Activated CD4-positive, CD25-positive, alpha-beta regulatory T cell (primary cell): ENCODE data around the gene RNF183.
"Not testable (repeated sequence)": the region's sequence is repeated elsewhere in the genome, so short reads cannot be mapped to it uniquely, and the experiment has no call there.

ENCODE experiments used
- DNase-seq, 4 experiments: peaks; one replicate each; lab custom pipeline; 2025; lab: John Stamatoyannopoulos, UW

RNF183 gene

GRCh38 chr9:113274474-113275156 is 28.6 kb downstream of the RNF183 start:
- no peak for DNase-seq

- no peak for DNase-seq
Observed at GRCh38 chr9:113269871-113270270, 33.3 kb downstream of the RNF183 start.

- no peak for DNase-seq
Observed at GRCh38 chr9:113269355-113269754, 33.8 kb downstream of the RNF183 start.

- DNase-seq: no peak
Observed at GRCh38 chr9:113267911-113268566, 35.1 kb downstream of the RNF183 start.

- no peak for DNase-seq
Observed at GRCh38 chr9:113266174-113266573, 37.0 kb downstream of the RNF183 start.

- DNase-seq: no peak
Observed at GRCh38 chr9:113261917-113262671, 41.1 kb downstream of the RNF183 start.

- DNase-seq: no peak
Observed at GRCh38 chr9:113258282-113258681, 44.9 kb downstream of the RNF183 start.

- DNase-seq: no peak
Observed at GRCh38 chr9:113257863-113258262, 45.3 kb downstream of the RNF183 start.

- DNase-seq: no peak
Observed at GRCh38 chr9:113255438-113255837, 47.7 kb downstream of the RNF183 start.

GRCh38 chr9:113254991-113255390 is 48.2 kb downstream of the RNF183 start:
- no peak for DNase-seq

GRCh38 chr9:113250807-113251206 is 52.4 kb downstream of the RNF183 start:
- DNase-seq: no peak

- DNase-seq: not testable (repeated sequence)
Observed at GRCh38 chr9:113249661-113250060, 53.5 kb downstream of the RNF183 start.

GRCh38 chr9:113247640-113248039 is 55.5 kb downstream of the RNF183 start:
- no peak for DNase-seq
